NCI-H226 (cell line): ENCODE results near the gene SLC17A4.

ENCODE experiments used
- DNase-seq: peaks from one replicate; pipeline ENCODE4 v3.0.0-alpha.2; 2015

The SLC17A4 gene

DNA sequence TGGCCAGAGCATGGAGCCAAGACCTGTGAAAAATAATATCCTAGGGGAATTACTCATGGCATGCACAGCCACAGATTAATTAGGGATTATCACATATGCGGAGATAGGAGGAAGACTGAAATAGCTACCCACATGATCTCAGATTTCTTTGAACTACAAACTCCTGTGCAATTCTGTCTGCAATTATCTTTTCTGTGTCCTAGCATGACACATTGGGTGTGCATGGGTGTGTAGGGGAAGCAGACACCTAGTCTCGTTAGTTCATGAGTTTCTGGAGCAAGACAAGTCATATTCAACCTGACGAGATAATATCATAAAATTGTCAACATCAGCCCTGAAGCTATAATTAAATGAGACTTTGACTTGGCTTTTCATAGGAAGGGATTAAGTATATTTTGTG lies 3.6 kb upstream of the SLC17A4 start:
- DNase-seq = no peak

DNA sequence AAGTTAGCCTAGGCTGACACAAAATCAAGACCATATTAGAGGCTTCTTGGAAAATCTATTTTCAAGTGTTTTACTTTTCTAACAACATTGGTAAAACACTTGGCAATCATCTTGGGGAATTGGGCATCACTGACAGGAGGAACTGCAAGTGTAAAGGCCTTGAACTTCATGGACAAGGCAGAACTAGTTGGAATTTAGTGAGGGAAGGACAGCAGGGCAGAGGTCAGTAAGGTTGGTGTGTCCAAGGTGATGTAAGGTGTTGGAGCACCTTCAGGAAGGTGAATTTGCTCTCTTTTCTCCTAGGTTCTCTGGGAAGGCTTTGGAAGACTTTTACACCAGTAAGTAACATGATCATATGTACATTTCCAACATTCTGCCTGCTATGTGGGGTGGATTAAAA lies 1.5 kb upstream of the SLC17A4 start:
- no peak for DNase-seq

DNA sequence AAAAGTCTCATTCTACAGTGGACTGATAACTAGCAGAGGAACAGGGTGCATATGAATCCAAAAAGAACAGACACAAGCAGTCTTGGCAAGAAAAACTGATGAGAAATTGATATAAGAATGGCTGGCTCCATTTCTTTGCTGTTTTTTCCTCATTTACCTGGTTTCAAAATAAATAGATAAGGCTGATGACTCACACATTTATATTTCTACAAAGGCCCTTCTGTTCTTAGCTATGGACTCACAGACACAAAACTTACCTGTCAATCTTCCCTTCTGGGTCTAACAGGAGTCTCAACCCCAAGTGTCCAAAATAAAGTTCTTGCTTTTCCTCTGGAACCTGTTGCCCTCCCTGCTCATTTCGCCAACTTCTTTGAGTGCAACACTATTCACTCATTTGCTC lies 941 bp downstream of the SLC17A4 start:
- no peak for DNase-seq

DNA sequence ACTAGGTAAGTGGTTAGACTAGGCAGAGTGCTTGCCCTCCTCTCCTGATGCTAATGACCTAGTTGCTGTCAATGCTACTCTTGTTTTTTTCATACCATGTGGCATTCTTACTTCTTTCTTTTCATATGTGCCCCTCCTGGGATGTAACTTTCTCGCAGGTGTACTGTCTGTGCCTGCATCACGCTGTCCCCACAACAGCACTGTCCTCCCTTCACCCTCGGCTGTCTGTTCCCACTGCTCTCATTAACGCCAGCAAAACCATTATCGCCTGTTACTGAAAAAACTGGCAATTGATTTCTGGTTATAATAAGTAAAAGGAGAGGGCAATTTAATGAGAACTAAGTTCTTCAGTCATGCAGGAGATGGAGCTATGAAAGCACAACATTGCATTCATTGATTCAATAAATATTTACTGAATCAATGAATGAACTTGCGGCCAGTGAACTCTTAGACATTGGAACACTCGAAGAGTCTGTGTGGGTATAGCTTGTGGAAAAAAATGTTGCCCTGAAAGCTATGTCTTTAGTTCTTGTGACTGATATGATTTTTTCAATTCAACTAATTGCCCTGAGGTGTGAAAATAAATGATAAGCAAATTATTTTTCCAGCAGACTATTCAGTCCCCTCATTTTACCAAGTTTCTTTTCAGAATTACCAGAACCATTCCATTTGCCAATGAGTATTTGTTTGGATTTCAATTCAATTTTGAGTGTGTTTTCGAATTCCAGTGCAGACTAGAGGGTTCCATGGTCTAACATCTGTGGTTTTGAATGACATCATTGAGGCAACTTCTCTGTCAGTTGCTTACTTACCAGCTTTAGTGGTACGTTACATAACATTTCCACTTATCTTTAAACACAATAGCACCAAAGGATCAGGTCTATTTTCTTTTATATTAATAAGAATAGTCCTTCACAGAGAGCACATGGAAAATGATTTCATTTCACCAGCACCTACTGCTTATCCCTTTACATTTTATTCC lies 2.1 kb downstream of the SLC17A4 start:
- no peak for DNase-seq

DNA sequence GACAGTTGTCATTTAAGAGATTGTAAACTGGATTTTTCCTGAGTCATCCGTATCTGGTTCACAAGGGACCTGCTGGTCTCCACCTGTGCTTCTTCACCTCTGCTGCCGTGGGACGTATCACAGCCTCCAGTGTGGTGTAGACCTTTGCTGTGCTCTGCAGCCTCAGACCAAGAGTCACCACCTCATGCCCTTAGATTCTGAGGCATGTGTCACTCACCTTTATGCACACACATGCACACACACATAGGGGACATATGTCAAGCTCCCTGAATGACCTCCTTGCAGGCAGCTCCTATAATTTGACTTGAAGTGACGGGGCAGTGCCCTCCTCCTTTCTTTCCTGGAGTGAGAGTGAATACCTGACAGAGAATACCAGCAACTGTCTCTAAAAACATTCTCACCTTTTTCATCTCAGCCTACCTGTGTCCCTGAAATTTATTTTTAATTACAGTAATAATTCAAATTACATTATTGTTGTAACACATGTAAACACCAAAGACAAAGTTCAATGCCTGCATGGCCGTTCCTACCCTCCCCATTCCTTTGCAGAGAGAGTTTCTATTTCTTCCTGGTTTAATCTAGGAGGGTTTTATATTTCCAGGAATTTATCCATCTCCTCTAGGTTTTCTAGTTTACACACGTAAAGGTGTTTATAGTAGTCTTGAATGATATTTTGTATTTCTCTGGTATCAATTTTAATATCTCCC lies 3.5 kb downstream of the SLC17A4 start:
- no peak for DNase-seq

DNA sequence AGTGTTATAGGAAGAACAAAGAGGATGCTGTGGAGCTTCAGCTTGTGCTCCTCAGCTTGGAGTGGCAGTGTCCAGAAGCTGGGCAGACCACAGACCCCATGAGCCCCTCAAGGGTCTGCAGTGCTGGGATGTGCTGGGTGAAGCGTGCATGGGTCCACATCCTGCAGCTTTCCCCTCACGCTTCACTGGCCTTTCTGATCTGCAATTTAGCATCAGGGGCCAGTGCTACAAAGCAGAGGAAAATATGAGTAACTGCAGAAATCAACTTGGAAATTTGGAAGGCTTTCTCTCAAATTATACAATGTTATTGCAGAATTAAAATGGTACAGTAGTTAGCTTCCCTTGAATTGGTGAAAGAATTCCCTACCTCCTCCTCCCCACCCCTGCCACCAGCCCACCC lies 10.1 kb downstream of the SLC17A4 start:
- no peak for DNase-seq

DNA sequence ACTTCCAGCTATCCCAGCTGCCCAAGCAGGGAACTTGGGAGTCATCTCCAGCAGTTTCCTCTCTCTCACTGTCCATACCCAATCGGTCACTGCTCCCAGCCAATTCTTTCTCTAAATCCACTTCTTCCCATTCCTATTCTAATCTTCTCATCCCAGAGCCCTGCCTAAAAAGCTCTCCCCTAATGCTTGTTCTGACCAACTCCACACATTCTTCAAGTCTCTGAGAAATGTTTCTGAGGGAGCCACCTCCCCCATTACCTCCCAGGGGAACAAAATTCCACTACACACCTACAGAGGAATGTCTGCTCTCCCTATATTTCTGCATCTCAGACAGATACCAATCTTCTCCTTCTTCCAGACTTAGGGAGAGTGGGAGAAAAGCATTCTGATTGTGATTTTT lies 14.0 kb downstream of the SLC17A4 start:
- no peak for DNase-seq

DNA sequence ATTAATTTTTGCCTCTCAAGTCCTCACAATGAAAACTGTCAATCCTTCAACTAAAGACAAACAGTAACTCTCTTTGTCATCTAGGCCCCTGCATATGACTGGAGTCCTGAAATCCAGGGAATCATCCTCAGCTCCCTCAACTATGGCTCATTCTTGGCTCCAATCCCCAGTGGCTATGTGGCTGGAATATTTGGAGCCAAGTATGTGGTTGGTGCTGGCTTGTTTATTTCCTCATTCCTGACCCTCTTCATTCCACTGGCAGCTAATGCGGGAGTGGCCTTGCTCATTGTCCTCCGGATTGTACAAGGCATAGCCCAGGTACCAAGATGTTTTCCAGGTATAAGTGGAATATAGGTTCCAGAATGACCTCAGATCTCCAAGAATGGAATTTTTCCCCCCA lies 15.4 kb downstream of the SLC17A4 start:
- DNase-seq = peak; percentile 51

DNA sequence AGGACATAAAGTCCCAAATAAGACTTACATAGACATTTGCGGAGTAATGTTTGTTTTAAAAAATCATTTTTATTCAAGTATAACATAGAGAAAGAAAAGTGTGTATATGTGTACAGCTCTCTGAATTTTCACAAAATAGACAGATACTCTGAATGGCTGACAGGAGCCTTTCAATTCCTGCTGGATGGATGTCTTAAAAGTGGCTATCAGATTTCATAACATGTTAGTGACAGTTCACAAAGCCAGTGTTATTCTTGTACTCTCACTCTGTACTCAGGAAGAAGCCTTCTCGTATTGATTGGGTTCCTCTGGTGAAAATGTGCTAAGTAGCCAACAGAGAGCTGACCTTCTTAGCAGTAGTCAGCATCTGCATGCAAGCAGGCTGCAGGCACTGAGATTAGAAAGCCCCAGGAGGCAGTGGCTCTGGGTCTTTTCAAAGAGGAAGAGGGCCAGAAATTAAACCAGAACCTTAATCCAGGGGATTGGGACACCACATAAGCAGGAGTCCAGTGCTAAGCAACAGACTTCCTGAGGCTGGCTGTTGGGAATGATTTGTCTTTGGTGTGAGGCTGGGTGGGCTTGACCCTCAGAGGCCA lies 19.7 kb downstream of the SLC17A4 start:
- DNase-seq = no peak

DNA sequence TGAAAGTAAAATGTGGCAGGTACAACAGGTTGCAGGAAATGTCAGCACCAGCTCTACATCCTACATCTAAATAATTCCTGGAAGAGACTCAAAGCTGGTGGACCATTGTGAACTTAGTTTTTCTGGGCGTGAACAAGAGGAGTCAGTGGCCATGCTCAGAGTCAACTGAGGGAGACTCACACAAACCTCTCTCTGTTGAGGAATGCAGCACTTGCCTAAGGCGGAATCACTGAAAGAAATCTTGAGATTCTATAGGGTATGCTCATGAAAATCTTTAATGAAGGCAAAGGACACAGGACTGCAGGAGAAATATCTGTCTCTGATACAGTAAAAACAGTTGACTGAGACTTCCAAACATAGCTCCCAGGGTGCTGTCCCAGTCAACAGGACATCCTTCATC lies 22.5 kb downstream of the SLC17A4 start:
- DNase-seq = no peak

DNA sequence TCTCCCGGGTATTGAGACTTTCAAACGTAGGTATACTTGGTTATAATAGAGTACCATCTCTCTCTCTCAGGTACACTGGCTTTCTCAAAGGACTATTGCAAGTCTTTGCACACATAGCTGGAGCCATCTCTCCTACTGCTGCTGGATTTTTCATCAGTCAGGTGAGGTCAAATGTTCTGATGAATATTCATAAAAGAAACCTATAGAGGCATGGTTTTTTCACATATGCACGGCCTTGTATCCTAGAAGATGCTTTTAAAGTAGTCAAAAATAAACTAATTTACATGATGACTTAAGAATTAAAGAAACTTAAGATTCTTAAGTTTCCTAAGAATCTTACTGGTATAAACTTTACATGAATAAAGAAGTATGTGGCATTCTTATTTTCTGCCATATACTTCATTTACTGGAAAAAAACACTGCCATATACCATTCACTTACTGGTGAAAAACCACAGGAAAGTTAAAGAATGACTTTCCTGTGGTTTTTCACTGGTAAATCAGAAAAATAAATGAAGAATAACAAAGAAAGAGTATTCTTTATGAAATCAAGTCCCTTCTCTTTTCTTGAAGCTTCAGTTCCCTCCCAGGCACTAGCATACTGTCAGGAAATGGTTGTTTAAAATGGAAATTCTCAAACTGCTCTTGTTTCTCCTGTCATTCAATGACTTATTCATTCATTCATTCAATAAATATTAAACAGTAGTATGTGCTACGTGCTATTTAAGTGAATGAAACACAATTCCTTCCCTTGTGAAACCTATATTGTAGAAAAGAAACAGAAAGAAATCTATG lies 23.5 kb downstream of the SLC17A4 start:
- DNase-seq = no peak

DNA sequence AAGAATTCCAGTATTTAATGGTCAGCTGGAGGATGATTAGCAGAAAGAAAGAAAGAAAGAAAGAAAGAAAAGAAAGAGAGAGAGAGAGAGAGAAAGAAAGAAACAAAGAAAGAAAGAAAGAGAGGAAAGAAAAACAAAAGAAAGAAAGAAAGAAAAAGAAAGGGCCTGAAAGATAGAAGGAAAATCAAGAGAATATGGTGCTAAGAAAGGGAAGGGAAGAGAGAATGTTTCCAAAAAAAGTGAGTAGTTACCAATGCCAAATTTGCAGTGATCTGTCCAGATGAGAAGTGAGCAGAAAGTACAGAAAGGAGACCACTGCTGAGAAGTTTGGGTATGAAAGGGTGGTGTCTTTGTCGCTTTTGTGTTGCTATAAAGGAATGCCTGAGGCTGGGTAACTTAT lies 26.6 kb downstream of the SLC17A4 start:
- no peak for DNase-seq

DNA sequence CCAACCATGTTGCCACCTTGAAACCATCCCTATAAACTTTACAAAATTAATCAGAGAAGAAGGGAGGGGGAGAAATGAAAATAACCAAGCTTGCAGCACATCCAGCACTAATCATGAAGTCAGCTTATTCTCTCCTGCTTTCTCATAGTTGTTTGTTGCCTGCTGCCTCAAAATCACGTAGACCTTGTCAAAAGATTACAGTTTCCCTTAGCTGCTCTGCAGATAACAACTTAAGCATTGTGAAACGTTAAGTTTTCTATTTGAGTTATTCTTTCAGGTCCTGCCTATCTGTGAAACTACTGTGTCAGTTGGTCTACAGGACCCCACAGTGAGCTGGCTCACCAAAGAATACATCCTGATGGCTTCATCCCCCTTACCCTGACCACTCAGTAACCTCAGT lies 32.9 kb downstream of the SLC17A4 start:
- DNase-seq = no peak

DNA sequence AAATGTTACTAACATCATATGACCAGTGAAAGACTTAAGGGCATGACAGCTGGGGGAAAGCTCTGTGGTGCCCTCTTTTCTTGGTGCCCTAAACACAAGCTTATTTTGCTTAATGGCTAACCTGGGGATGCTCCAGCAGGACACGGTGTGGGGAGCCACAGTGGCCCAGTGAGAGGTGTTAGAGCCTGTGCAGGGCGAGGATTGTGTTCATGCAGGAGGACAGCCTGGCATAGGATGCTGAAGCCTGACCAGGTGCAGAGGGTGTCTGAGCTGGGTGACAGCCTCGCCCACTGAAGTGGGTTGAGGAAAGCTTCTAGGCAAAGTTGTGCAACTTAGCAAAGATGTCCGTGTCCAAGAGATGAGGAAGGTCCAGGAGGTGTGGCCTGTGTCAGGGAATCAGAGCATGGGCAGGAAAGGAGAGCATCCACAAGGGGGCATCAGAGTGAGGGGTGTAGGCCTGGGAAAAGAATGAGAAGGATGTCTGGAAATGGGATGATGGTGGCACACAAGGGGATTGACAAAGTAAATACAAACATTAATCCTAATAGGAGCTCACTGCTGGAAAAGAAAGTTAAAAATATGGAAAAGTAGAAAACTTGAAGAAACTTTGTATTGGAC lies 33.9 kb downstream of the SLC17A4 start:
- peak; percentile 49 for DNase-seq

DNA sequence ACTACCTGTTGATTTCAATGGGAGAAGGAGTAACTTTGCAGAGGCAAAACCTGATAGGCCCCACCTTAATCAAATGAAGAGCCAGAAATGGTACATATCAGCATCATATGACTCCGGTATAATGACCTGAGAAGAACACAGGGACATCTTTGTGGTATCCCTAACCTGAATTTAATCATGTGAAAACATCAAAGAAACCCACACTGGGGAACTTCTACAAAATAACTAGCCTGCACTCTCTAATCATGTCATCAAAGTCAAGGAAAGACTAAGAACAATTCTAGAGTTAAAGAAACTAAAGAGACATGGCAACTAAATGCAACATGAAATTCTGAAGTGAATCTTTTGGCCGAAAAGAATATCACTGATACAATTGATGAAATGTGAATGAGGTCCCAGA lies 34.9 kb downstream of the SLC17A4 start:
- DNase-seq = no peak

DNA sequence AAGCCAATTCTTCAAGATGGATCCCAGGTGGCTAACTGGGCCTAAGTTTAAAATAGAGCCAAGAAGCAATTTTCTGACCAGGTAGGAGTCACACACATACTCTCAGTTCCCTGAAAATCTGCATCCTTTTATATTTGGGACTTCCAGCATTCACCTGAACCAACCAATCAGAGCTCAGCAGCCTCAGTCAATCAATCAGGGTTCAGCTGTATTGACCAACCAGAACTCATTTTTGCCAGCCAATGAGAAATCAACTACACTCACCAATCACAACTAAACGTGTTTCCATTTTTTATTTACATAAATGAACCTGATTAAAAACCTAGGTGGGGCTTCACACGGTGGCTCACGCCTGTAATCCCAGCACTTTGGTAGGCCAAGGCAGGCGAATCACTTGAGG lies 37.5 kb downstream of the SLC17A4 start:
- DNase-seq = no peak

DNA sequence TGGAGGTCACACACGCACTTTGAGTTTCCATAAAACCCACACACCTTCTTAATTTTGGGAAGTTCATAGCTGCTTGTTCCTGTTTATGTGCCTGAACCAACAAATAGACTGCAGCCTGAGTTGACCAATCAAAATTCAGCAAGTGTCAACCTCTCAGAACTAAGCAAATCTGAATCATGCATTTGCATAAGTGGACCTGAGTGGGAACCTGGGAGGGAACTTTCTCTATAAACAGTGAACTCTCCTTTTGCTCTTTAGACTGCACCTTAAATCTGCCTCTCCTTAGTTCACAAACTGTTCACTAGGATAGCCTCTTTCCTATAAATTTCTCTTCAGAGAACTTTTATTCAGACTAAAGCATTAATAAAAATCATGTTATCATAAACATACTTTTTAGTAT lies 39.4 kb downstream of the SLC17A4 start:
- no peak for DNase-seq

DNA sequence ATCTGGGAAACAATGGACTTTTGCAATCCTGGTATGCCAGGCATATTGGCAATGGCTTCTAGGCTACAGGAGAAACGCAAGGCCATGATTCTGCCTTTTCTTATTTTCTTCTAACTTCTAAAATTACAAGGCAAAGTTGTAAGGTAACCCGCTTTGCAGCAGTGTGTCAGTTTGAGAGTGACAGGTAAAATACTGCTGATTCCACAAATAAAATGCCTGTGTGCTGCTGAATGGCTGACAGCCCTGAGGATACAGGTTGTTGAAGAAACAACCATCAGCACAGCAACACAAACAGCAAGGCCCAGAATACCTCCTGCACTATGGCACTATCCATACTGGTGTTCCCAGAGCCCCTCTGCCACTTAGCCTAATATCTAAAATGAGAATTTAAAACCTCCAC lies 40.2 kb downstream of the SLC17A4 start:
- DNase-seq = no peak

DNA sequence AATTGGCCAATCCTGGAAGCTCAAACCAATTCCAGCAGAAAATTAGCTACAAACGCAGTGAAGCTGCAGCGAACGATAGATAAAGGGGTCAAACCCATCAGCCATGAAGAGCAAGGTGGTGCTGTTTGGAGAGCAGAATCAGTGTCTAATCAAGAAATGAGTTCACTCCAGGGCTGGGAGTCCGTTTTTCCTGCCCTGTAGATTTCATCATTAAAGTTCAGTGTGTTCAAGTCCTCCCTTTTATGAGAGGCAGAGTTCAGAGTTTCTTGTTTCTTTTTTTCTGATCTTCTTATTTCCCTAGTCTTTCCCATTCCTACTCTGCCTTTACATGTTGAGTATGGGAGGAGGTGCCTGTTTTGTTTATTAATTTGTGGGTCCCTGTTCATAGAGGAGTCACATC lies 46.9 kb downstream of the SLC17A4 start:
- DNase-seq = no peak

DNA sequence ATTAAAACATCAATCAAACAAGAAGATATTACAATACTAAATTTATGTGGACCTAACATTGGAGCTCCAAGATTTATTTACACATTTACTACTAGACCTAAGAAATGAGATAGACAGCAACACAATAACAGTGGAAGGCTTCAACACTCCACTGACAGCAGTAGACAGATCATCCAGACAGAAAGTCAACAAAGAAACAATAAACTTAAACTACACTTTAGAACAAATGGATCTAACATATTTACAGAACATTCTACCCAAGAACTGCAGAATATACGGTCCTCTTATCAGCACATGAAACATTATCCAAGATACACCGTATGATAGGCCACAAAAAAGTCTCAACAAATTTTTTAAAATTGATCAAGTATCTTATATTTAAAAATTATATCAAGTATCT lies 50.3 kb downstream of the SLC17A4 start:
- DNase-seq = no peak

DNA sequence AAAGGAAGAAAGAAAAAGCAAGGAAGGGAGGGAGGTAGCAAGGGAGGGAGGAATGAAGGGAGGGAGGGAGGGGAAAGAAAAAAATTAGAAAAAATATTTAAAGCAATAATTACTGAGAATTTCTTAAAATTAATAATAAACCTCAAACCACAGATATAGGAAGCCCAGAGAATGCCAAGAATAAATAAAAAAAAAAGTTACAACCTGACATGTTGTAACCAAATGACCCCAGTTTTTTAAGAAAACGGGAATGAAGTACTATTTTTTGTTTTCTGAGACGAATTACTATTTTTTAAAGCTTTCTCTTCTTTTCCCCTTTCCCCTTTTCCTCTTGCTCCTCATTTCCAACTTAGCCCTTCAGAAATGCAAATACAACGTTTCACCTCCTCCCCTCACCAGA lies 60.7 kb downstream of the SLC17A4 start:
- DNase-seq = no peak

DNA sequence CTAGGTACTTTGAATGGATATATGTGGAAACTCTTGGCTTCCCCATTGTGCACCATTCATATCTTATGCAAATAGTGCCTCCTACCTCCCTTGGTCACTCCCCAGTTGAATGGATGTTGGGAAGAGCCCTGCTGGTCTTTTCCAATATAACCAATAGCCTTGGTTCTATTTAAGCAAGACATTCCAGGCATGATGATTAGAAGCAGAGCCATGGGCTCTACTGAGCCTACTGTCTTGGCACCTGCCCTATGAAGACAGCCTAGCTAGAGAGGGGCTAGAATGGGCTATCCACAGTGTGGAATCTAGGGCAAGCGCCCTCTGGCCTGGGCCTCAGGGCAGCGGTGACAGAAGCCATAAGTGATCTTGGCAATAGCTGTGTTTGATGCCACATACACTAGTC lies 61.7 kb downstream of the SLC17A4 start:
- no peak for DNase-seq

DNA sequence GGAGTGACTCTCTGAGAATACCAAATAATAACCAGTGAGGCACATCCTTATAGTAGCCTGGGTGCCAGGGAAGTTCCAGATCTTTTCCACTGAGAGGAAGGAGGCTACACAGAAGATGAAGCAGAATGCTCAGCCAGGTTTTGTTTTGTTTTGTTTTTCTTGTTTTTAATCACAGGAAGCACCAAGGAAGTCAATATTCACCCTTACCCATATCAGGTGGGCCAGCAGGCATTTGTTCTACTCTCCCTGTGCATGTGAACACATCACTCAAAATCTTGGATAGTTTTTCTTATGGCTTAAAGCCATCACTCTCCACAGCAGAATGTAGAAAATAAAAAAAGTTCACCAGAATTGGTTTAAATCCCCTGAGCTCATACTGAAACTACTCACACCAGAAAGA lies 66.8 kb downstream of the SLC17A4 start:
- DNase-seq = no peak
